Right hindlimb (tissue), 1 donor: ENCODE results near the gene APBB1.
"Not testable (repeated sequence)": the region's sequence is repeated elsewhere in the genome, so short reads cannot be mapped to it uniquely, and the experiment has no call there.

Source experiments
- DNase-seq: peaks from one replicate; pipeline ENCODE4 v3.0.0-alpha.2; 2018

The APBB1 gene

GRCh38 chr11:6415797-6416196, 3.1 kb downstream of the APBB1 start:
- DNase-seq, result no peak

DNA sequence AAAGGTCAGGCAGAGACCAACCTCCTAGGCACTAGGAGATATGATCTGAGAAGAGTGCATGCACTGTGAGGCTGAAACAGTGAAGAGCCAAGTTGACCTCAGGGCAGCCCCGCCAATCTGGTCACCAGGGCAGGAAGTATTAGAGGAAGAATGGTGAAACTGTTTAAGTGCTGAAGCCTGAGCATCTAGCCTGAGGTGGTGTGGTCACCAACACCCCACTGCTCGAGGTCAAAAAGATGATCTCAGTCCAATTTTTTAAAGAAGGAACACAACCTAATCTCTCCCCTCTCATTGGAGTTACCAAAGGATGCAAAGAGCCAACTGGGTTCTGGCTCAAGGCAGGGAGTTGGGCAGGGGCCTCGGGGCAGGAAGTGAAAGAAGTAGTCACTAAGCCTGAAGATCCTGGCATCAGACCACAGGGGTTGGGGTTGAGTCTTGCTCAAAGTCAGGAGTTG, 4.0 kb downstream of the APBB1 start:
- DNase-seq, result no peak

- no peak for DNase-seq
Measured at GRCh38 chr11:6413791-6414201, 5.1 kb downstream of the APBB1 start.

GRCh38 chr11:6411594-6412031, 7.3 kb downstream of the APBB1 start:
- DNase-seq, result no peak

GRCh38 chr11:6410695-6411430, 8.0 kb downstream of the APBB1 start:
- no peak for DNase-seq

DNA sequence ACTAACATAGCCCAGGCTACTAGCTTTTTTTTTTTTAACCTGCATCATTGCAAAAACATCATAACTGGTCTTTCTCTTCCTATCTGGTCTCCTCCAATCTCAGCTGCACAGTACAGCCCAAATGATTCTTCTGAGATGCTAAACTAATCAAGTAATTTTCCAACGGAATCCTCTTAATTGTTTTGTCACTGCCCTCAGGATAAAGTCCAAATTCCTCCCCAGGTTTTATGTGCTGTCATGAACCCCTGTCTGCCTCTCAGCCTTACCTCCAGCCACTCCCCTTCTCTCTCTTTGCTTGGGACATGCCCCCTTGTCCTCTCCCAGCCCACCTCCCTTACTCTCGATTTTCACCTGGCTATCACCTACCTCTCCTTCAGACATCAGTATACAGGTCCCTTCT, 12.5 kb downstream of the APBB1 start:
- no peak for DNase-seq

GRCh38 chr11:6405846-6406245, 13.0 kb downstream of the APBB1 start:
- DNase-seq, result no peak

- DNase-seq, result peak; percentile 70
Measured at GRCh38 chr11:6405052-6405667, 13.7 kb downstream of the APBB1 start.

DNA sequence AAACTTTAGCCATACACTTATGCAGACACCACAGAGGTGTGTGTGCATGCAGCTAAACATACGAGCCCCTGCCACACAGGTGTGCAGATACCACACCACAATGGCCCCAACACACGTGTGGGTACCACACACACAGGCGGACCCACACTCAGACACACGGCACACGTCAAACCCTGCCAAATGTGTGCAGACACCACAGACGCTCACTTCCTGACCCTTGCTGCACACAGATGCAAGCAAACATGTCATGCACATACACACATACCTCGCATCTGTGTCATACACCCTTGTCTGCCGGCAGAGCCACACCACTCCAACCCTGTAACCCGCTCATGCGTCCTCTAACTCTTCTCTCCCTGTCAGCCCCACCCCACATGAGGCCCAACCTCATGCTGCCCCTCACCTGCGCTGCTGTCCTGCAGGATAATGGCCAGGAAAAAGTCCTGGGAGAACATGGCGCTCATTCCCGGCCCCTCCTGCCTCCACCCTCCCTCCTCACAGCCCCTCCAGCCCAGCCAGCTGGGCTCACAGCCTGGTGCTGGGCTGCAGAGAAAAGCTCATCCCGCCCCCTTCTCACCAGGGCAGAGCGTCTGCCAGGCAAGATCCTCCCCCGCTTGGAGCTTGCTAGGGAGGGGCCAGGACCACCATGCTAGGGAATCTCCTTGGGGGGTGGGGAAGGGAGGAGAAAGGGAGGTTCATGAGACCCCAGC, 14.4 kb downstream of the APBB1 start:
- DNase-seq, result peak; percentile 29

DNA sequence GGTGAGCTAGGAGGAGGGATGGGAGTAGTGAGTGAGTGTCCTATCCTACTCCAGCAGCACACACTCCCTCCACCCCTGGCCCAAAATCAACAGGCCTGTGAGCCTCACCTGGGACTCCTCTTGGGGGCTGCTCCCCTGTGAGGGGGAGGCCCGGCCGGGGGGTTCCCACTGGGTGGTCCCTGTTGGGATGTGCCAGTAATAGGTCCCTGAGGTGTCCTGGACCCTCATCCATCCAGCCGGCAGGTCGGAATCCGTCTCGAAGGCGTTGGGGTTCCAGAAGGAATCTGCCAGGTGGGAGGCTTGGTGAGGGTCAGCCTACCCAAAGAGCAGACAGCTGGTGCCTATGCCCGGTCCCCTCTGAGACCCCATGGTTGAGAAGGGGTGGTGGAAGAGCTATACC, 15.4 kb downstream of the APBB1 start:
- no peak for DNase-seq

GRCh38 chr11:6402561-6402981, 16.3 kb downstream of the APBB1 start:
- no peak for DNase-seq

GRCh38 chr11:6402061-6402470, 16.8 kb downstream of the APBB1 start:
- no peak for DNase-seq

GRCh38 chr11:6401464-6401863, 17.4 kb downstream of the APBB1 start:
- no peak for DNase-seq

- no peak for DNase-seq
Measured at GRCh38 chr11:6400431-6401345, 18.2 kb downstream of the APBB1 start.

DNA sequence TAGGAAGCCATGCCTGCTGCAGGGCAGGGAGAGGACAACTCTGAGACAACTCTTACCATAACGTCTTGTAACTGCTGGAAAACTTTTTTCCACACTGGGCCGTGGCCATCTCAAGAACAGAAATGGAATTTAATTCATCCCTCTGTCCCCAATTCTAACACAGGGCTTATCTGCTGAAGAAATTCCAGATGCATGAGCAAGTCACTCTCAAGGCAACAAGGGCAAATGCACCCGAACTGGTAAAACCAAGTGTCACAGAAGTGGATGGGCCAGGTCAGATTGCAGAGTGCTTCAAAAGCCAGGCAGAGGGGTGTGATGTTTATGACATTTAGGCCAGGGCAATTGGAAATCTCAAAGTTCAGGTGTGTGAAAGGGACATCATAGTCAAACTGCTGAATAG, 21.3 kb downstream of the APBB1 start:
- DNase-seq, result no peak

GRCh38 chr11:6397156-6397555, 21.7 kb downstream of the APBB1 start:
- no peak for DNase-seq

GRCh38 chr11:6395470-6396060, 23.3 kb downstream of the APBB1 start:
- no peak for DNase-seq

DNA sequence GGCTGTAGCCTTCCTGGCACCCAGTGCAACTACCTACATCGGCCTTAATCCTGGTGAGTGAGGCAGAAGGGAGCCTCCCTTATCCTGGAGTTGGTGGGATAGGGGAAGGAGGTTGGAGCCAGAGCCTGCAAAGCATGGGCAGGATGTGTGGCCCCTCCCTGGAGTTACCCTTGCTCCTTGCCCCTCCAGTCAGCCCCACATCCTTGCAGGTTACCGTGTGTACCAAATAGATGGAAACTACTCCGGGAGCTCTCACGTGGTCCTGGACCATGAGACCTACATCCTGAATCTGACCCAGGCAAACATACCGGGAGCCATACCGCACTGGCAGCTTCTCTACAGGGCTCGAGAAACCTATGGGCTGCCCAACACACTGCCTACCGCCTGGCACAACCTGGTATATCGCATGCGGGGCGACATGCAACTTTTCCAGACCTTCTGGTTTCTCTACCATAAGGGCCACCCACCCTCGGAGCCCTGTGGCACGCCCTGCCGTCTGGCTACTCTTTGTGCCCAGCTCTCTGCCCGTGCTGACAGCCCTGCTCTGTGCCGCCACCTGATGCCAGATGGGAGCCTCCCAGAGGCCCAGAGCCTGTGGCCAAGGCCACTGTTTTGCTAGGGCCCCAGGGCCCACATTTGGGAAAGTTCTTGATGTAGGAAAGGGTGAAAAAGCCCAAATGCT, 24.8 kb downstream of the APBB1 start:
- DNase-seq, result no peak

- DNase-seq, result not testable (repeated sequence)
Measured at GRCh38 chr11:6392251-6392650, 26.6 kb downstream of the APBB1 start.

- no peak for DNase-seq
Measured at GRCh38 chr11:6391537-6392134, 27.3 kb downstream of the APBB1 start.
